SJSA1 (cell line): ENCODE data around the gene CHST12. TPM values are rescaled to one million over a fixed set of nuclear protein-coding genes. Genes with fewer than 3 reads are reported as not detected.
"Not testable (repeated sequence)": the region's sequence is repeated elsewhere in the genome, so short reads cannot be mapped to it uniquely, and the experiment has no call there.

ENCODE experiments used
- DNase-seq, 2 experiments: peaks; one replicate each; pipeline ENCODE4 v3.0.0-alpha.2; 2015 to 2020; ENCODE audit warnings: low spot score in 2 of 2, low read depth in 1 of 2
- H3K27ac ChIP-seq: fragments of 250-450 bp; sonication (Bioruptor Pico); 2 replicates; pipeline ENCODE4 v1.5.1; 2020; ENCODE audit warnings: mild to moderate bottlenecking, moderate library complexity
- H3K27me3 ChIP-seq: fragments of 250-450 bp; sonication (Bioruptor Pico); replicated peaks from 2 replicates; pipeline ENCODE4 v1.5.1; 2020; ENCODE audit warnings: mild to moderate bottlenecking, moderate library complexity
- H3K36me3 ChIP-seq: fragments of 250-450 bp; sonication (Bioruptor Pico); 2 replicates; pipeline ENCODE4 v1.5.1; 2020; ENCODE audit warnings: mild to moderate bottlenecking
- H3K4me1 ChIP-seq: fragments of 250-450 bp; sonication (Bioruptor Pico); replicated peaks from 2 replicates; pipeline ENCODE4 v1.6.1; 2021; ENCODE audit warnings: mild to moderate bottlenecking
- H3K4me3 ChIP-seq: fragments of 250-450 bp; sonication (Bioruptor Pico); 2 replicates; pipeline ENCODE4 v1.5.1; 2020; ENCODE audit warnings: mild to moderate bottlenecking
- H3K9me3 ChIP-seq: fragments of 250-450 bp; sonication (Bioruptor Pico); replicated peaks from 2 replicates; pipeline ENCODE4 v1.5.1; 2020; ENCODE audit warnings: mild to moderate bottlenecking
- total RNA-seq: library from RNA; depleted of rRNA; stranded (reverse); fragments of >200 nt; shearing (Covaris generic); gene quantifications from 2 replicates; pipeline ENCODE4 v1.2.3, GENCODE V29; 2014

CHST12 gene
- total RNA-seq, 1 experiment from 2014 or later = 10.7 TPM

DNA sequence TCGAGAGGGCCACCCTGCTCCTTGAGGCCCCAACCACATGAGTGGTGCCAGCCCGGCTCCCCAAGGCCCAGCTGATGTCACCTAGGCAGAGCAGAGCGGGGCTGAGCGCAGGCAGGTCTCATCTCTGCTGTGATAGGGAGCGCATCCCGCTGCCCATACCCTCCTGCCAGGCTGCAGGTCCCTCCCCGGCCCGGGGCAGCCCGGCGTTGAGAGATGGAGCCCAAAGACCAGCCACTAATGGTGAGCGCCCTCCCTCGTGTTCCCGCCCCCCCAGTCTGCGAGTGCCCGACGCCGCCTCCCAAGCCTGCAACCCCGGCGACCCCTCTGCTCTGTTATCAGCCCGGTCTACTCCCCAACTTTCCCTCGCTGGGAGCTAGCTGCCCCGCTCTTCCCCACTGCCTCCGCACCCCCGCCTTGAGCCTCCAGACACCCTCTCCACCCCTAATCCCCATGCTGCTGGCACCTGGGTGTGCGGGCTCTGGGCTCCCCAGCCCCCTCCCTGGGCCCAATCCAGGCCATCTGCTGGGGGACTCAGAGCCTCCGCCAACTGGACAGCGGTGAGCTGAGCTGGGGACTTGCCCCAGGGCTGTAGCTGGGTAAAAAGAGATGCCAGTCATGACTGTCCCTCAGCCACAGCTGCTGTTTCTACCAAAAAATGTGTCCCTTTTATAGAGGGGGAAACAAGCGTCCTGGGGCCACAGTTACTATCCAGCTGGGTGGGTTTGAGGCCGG lies 19.7 kb upstream of the CHST12 start:
- no peaks in the 10 kb centered on the region for H3K4me1 ChIP-seq
- DNase-seq = no peak
- H3K9me3 ChIP-seq = no peaks in the 10 kb centered on the region
- H3K36me3 ChIP-seq = peaks cover 47% of the 10 kb centered on the region
- H3K4me3 ChIP-seq = no peak overlapping the region
- no peaks in the 10 kb centered on the region for H3K27me3 ChIP-seq
- no peak overlapping the region for H3K27ac ChIP-seq

DNA sequence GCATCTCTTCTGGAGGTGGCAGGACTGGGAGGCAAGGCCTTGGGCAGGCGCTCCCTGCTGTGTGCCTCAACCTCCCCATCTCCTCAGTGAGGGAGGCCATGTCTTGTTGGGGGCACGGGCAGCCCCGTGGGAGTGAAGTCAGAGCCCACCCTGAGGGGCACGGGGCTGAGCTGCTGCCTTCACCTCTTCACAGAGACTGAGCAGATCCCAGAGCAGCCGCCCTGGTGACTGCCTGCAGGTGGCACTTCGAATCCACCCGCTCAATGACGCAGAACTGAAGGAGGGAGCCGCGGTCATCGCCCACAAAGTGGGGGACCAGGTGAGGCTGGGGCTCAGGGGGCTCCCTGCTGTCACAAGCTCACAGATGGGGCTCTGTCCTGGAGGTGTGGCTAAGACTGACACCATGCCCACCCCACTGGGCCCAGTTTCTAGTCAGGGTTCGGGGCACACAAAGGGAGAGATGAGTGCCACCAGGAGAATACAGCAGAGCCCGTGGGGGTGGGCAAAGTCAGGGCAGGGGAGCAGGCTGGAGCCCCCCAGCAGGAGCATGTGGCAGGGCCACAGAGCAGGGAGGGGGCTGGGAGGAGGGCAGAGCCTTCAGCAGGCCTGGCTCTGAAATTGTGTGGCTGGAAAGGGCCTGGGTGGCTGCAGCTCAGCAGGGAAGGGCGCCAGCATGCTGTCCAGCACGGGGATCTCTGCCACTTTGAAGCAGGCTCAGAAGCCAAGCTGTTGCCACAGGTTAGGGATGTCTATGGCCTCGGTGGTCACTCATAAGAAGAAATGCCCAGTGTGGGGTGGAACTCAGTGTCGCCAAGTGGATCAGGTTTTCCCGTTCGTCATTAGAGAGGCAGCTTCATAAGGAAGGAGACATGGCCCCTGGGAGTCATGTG lies 18.8 kb upstream of the CHST12 start:
- no peak for DNase-seq
- H3K4me3 ChIP-seq = no peak overlapping the region
- H3K27ac ChIP-seq = no peak overlapping the region
- no peaks in the 10 kb centered on the region for H3K9me3 ChIP-seq
- H3K4me1 ChIP-seq = no peaks in the 10 kb centered on the region
- peaks cover 39% of the 10 kb centered on the region for H3K36me3 ChIP-seq
- no peaks in the 10 kb centered on the region for H3K27me3 ChIP-seq

DNA sequence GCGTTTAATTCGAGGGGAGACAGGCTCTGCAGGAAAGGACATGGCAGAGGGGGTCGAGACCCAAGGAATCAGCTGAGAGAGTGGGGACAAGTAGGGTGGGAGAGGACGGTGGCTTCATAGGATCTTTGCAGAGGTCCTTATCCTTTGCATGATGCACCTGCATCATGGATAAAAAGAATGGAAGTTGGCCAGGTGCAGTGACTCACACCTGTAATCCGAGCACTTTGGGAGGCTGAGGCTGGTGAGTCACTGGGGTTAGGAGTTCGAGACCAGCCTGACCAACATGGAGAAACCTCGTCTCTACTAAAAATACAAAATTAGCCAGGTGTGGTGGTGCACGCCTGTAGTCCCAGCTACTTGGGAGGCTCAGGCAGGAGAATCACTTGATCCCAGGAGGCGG lies 17.3 kb upstream of the CHST12 start:
- DNase-seq = not testable (repeated sequence)

DNA sequence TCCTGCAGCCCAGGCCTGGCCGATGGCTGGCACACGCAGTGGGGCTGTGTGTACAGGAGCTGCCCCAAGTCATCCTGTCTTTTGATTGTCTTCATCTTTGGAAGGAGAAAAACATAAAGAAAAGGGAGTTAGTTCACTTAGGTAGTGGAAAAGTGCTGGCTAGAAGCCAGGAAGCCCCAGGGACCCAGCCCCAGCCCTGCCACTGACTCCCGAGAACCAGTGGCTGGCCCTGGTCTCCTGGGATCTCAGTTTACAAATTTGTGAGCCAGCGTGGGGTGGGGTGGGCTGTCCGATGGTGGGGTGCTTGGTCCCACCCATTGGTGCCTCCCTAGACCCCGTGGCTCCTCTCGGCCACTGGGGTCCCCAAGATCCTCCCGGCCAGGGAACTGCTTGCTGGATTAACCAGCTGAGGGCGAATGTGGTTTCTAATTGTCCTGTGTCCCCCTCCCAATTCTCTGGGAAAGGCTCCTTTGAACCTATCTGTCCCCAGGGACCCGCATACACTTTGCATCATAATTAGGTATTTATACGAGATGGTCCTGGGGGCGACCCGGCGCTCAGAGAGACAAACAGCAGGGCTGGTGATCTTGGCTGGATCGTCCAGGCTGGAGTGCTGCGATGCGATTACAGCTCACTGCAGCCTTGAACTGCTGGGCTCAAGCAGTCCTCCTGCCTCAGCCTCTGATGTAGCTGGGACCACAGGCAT lies 16.3 kb upstream of the CHST12 start:
- DNase-seq = no peak
- Histone ChIP-seq H3K27ac (no peak overlapping the region), H3K9me3 (no peaks in the 10 kb centered on the region), H3K27me3 (no peaks in the 10 kb centered on the region), H3K4me1 (no peaks in the 10 kb centered on the region), H3K36me3 (peaks cover 13% of the 10 kb centered on the region), H3K4me3 (no peak overlapping the region)

More for the DNA sequence above, 17.3 kb upstream of the CHST12 start:
- H3K9me3 ChIP-seq, H3K4me3 ChIP-seq, H3K27me3 ChIP-seq, H3K4me1 ChIP-seq, H3K27ac ChIP-seq: not testable (repeated sequence)
- H3K36me3 ChIP-seq = peaks cover 23% of the 10 kb centered on the region

DNA sequence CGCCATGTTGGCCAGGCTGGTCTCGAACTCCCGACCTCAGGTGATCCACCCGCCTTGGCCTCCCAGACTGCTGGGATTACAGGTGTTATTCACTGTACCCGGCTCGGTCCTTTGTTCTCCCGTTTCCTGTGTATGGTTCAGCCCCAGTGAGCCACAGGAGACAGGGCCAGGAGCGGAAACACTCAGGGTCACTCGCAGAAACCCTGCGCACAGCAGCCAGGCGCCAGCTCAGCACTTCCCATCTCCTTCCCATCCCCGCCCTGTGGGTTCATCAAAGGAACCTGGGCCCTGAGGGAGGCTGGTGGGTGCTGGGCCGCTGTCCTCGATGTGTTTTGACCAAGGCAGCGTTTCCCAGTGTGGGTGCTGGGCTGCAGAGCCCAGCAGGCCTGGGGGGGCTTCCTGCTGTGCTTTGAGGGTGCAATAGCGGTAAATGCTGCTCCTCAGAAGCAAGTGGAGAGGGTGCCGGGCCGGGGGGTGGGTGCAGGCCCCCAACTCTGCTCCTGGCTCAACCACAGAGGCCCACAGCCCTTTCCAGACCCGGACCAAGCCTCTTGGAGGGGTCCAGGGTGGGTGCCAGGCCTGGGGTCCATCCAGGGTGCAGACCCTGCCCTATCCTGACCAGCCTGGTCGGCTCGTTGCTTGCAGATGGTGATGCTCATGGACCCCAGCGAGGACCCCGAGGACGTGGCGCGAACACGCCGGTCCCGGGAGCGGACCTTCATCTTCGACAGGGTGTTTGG lies 15.3 kb upstream of the CHST12 start:
- H3K9me3 ChIP-seq = no peaks in the 10 kb centered on the region

DNA sequence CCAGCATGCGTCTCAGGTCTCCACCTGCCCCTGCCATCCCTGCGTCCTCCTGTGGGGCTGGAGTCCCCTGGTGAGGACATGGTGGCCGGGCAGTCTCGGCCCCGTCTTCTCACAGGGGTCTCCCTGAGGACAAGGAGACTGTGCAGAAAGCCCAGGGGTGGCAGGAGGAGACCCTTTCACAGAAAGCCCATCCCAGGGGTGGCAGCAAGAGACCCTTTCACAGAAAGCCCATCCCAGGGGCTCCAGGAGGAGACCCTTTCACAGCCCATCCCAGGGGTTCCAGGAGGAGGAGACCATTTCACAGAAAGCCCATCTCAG lies 14.8 kb upstream of the CHST12 start:
- H3K9me3 ChIP-seq = no peaks in the 10 kb centered on the region
- H3K4me1 ChIP-seq = no peaks in the 10 kb centered on the region
- H3K4me3 ChIP-seq = no peak overlapping the region
- no peak overlapping the region for H3K27ac ChIP-seq
- no peaks in the 10 kb centered on the region for H3K27me3 ChIP-seq
- DNase-seq = no peak
- H3K36me3 ChIP-seq = peaks cover 3% of the 10 kb centered on the region; the same call in 1 of the 2 replicates

More for the DNA sequence above, 15.3 kb upstream of the CHST12 start:
- no peak for DNase-seq
- no peaks in the 10 kb centered on the region for H3K4me1 ChIP-seq
- H3K4me3 ChIP-seq = no peak overlapping the region
- H3K36me3 ChIP-seq = peaks cover 6% of the 10 kb centered on the region; the same call in 1 of the 2 replicates
- no peaks in the 10 kb centered on the region for H3K27me3 ChIP-seq
- H3K27ac ChIP-seq = no peak overlapping the region

DNA sequence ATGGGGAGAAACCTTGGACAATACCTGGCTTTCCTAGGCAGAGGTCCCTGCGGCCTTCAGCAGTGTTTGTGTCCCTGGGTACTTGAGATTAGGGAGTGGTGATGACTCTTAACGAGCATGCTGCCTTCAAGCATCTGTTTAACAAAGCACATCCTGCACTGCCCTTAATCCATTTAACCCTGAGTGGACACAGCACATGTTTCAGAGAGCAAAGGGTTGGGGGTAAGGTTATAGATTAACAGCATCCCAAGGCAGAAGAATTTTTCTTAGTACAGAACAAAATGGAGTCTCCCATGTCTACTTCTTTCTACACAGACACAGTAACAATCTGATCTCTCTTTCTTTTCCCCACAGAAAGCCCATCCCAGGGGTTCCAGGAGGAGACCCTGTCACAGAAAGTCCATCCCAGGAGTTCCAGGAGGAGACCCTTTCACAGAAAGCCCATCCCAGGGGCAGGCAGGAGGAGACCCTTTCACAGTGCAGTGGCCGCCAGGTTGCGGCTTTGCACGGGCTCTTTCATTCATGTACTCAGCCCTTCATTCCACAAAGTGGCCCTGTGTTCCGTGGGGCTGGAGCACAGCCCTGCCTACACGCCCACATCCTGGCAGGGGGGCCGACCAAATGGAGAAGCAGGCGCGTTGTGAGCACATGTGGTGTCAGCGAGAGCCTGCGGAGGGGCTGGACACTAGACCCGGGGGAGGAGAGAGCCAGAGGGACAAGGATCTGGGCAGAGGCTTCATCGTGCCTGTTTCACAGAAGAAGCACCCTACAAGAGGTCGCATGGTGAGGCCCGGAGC lies 13.2 kb upstream of the CHST12 start:
- H3K27me3 ChIP-seq, H3K9me3 ChIP-seq, H3K4me1 ChIP-seq, H3K4me3 ChIP-seq, DNase-seq, H3K36me3 ChIP-seq, H3K27ac ChIP-seq: not testable (repeated sequence)

DNA sequence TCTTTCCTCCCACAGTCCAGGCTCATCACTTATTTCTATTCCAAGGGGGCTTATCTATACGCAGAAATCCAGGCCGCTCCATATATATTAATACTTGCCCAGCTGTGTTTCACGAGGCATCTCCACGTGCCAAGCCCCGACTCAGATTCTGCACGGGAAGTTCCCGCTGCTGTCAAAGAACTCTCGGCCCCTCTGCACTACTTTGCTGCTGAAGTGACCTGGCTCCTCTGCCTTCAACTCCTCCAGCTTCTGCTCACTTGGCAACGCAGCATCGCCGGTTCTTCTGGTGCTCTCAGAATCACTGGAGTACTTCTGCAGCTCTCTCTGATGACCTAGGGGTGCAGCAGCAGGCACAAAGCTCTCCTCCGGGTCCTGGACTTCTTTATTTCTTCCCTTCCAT lies 9.7 kb upstream of the CHST12 start:
- DNase-seq = no peak
- Histone ChIP-seq H3K36me3 (no peaks in the 10 kb centered on the region), H3K4me3 (no peak overlapping the region), H3K27me3 (no peaks in the 10 kb centered on the region), H3K9me3 (no peaks in the 10 kb centered on the region), H3K4me1 (no peaks in the 10 kb centered on the region), H3K27ac (no peak overlapping the region)

DNA sequence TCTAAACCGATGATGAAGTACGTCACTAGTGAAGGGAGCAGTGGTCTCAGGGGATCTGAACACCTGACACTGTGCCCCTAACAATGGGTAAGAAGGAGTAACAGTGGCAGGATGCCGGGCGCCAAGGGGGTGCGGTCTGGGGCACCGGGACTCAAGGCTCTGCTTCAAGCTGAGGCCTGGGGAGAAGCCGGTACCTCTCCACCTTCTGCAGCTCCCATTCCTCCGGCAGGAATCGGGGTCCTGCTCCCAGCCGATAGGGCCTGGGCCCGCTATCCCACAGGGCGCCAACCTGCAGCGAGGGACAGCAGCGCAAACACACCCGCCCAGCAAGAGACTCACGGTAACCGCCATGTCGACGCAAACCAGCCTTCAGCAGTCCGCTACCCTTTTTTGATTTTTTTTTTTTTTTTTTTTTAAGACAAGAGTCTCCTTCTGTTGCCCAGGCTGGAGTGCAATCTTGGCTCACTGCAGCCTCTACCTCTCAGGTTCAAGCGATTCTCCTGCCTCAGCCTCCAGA lies 8.8 kb upstream of the CHST12 start:
- Histone ChIP-seq H3K27ac (no peak overlapping the region), H3K27me3 (no peaks in the 10 kb centered on the region), H3K9me3 (no peaks in the 10 kb centered on the region), H3K36me3 (no peaks in the 10 kb centered on the region), H3K4me1 (peaks cover 6% of the 10 kb centered on the region), H3K4me3 (no peak overlapping the region)
- DNase-seq = no peak

DNA sequence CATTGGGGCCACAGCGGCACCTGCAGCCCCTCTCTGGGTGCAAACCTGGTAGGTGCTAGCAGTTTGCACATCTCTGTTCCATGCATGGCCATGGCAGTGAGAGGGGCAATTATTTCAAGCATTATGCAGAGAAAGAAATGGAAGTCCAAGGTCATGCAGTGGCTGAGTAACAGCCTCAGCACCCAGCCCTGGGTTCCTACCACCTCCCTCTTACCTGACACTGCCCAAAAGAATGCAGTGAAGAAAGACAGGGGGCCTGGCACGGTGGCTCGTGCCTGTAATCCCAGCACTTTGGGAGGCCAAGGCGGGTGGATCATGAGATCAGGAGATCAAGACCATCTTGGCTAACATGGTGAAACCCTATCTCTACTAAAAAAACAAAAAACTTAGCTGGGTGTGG lies 4.9 kb upstream of the CHST12 start:
- Histone ChIP-seq H3K36me3 (peaks cover under 1% of the 10 kb centered on the region), H3K27me3 (no peaks in the 10 kb centered on the region), H3K9me3 (no peaks in the 10 kb centered on the region), H3K4me1 (peaks cover 27% of the 10 kb centered on the region), H3K27ac (no peak overlapping the region), H3K4me3 (no peak overlapping the region)
- no peak for DNase-seq

DNA sequence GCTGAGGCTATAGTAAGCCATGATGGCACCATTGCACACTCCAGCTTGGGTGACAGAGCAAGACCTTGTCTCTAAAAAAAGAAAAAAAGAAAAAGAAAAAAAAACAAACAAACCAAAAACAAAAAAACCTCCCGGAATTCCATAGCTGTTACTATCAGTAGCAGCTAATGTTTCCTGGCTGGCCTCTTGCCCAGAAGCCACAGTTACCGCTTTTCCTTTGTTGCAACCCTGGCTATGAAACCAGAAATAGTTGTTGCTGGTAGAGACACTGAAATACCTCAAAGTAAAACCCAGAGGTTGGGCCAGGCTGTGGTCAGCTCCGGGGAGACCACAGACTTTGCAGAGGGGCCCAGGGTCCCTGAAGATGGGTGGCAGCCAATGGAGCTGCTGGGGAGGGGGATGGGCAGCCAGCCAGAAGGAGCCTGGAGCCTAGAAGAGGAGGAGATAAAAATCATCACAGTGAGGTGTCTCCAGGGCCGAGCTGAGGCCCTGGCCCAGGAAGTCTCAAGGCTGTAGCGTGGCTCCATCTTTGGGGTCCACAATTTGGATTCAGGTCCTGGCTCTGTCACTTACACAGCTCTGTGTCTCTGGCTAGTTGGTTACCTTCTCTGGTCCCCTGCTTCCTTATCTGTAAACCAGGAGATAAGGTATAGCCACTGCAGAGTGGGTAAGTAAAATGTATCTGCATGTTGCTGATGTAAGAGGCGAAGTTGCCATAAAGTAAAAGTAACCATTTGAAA lies 3.4 kb upstream of the CHST12 start:
- Histone ChIP-seq H3K27ac (peak overlapping the region; percentile 67), H3K36me3 (peaks cover 5% of the 10 kb centered on the region), H3K27me3 (no peaks in the 10 kb centered on the region), H3K4me1 (peaks cover 37% of the 10 kb centered on the region), H3K9me3 (0 out of 2 replicates have a peak, but pooled peaks cover 2% of the 10 kb centered on the region), H3K4me3 (no peak overlapping the region)
- DNase-seq = peak; percentile 96 to 97

DNA sequence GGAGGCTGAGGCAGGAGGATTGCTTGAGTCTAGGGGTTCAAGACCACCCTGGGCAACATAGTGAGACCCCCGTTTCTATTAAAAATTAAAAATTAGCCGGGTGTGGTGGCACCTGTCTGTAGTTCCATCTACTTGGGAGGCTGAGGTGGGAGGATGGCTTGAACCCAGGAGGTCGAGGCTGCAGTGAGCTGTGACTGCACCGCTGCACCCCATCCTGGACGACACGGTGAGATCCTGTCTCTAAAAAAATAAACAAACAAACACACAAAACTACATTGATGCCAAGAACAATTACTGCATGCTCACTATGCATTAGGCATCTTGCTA lies 761 bp upstream of the CHST12 start:
- H3K4me3 ChIP-seq = peak overlapping the region; percentile 96
- DNase-seq = no peak
- H3K36me3 ChIP-seq = peaks cover 5% of the 10 kb centered on the region
- no peak overlapping the region for H3K27ac ChIP-seq
- H3K27me3 ChIP-seq = no peaks in the 10 kb centered on the region
- 0 out of 2 replicates have a peak, but pooled peaks cover 2% of the 10 kb centered on the region for H3K9me3 ChIP-seq
- peaks cover 37% of the 10 kb centered on the region for H3K4me1 ChIP-seq
